ENCODE results near the gene CYP4A11.
"Not testable (repeated sequence)": the region's sequence is repeated elsewhere in the genome, so short reads cannot be mapped to it uniquely, and the experiment has no call there.

DNA sequence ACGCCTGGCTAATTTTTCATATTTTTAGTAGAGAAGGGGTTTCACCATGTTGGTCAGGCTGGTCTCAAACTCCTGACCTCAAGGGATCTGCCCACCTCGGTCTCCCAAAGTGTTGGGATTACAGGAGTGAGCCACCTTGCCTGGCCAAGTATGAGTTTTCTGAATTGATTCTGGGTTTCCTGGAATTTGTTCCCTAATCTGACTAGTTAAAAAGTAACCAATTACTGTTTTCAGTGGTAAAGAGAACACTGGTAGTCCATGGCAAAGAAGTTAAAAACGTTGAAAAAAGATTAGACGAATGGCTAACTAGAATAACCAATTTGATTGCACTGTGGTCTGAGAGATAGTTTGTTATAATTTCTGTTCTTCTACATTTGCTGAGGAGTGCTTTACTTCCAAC is 21.0 kb upstream of the CYP4A11 start:
- TF ChIP-seq, protein P1, sequence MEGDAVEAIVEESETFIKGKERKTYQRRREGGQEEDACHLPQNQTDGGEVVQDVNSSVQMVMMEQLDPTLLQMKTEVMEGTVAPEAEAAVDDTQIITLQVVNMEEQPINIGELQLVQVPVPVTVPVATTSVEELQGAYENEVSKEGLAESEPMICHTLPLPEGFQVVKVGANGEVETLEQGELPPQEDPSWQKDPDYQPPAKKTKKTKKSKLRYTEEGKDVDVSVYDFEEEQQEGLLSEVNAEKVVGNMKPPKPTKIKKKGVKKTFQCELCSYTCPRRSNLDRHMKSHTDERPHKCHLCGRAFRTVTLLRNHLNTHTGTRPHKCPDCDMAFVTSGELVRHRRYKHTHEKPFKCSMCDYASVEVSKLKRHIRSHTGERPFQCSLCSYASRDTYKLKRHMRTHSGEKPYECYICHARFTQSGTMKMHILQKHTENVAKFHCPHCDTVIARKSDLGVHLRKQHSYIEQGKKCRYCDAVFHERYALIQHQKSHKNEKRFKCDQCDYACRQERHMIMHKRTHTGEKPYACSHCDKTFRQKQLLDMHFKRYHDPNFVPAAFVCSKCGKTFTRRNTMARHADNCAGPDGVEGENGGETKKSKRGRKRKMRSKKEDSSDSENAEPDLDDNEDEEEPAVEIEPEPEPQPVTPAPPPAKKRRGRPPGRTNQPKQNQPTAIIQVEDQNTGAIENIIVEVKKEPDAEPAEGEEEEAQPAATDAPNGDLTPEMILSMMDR (IDR thresholded peaks at IDR 0.05 in 4 of 5, conservative IDR thresholded peaks at IDR 0.05 in 1 of 5) = not testable (repeated sequence)
- TF ChIP-seq POLR2A (IDR thresholded peaks at IDR 0.05) = not testable (repeated sequence)
